HG02981 (cell line): ENCODE data around the gene SNX30.

Source experiments
- ATAC-seq: cut with Tn5 transposase; IDR thresholded peaks from one replicate; pipeline ENCODE4 v1.9.1; 2021; ENCODE audit warnings: mild to moderate bottlenecking, moderate library complexity; ENCODE audit not compliant: unreplicated experiment

Gene SNX30

DNA sequence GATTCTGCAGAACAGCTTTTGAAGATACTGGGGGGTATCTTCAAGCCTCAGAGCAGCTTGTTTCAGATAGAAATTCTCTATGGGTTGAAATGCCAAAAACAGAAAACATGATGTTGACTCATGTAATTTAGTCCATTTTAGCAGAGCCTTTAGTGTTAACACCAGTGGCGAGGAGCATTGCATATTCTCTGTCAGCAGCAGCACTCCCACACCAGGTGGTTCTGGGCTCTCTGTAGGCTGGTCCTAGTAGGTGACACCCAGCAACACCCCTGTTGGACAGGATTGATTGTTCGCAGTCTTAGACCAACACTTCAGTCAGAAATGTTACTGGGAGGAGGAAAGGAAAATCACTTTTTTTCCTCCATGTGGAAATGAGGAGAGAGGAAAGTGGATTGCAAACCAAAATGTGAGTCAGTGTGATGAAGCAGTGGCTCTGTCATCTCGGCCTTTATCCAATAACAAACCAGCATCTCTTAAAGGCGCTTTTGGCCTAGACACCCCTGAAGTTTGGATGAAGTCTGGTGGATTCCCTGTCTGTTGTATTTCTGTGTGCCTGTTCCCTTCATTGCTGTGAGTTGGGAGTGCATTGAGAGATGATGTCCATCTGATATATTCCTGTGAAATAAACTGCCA is 123.3 kb downstream of the SNX30 start:
- ATAC-seq, result no peak

DNA sequence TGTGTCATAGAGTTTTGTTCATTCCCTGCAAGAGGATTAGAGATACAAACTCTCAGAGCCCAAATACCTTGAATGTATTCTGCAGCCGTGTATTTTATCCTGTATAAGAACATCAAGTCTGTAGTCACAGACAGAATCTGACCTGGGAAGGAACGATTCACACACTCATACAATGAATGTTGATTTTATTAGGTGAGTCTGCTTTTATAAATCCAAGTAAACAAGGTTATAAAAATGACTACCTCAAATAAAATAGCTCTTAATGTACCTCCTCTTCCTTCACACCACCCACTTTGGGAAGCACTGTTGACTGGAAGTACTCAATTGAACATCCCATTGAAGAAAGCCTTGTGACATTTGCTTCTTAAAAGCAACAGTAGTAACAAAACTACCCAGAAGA is 128.2 kb downstream of the SNX30 start:
- no peak for ATAC-seq

DNA sequence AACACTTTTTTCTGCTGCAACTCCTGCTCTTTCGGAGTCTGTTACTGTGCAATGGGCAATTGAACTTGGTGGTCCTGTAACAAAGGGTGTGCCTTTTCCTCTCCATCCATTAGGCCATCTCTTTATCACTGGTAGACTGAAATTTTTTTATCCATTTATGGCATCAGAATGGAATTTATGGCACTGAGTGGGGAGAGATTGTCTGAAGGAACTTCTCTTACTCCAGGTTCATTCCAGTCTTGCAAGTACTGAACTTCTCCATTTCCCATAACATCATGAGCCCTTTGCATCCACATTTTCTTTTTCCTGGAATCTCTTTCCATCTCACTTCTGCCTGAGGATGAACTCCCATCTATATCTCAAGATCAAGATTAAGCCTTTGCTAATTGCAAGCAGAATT is 130.1 kb downstream of the SNX30 start:
- ATAC-seq, result no peak

DNA sequence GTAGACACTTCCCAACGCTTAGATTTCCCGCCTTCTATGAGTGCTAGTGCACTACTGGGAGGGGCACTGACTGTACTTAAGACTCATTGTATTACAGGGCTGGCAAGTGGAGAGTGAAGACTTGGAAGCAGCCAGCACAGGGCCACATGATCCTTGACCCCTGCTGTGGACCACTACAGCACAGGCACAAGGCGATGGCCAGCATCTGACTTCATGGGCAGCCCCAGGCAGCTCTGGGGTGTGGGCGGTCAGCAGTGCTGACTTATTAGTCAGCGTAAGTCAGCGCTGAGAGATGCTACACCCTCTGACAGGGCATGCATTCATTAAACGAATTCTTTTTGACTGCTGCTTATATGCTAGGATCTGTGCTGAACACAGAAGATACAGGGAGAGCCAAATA is 130.8 kb downstream of the SNX30 start:
- no peak for ATAC-seq

DNA sequence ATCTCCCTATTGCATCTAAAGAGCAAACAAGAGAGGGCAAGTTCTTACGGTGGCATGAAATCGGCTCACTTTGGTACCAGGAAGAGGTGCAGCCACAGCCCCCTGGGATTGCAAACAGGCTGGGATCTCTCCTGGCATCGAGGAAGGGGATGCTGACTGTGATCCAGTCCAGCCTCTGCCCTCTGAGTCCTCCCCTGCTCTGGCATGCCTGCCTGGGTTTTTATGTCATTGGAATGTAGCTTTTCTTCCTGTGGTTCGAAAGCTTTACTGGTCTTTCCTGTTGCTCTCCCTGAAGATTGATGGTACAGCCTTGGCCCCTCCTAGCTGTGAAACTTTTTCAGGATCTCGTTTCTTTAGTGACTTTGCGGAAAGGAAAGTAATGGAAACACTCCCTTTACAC is 133.5 kb downstream of the SNX30 start:
- ATAC-seq, result no peak

DNA sequence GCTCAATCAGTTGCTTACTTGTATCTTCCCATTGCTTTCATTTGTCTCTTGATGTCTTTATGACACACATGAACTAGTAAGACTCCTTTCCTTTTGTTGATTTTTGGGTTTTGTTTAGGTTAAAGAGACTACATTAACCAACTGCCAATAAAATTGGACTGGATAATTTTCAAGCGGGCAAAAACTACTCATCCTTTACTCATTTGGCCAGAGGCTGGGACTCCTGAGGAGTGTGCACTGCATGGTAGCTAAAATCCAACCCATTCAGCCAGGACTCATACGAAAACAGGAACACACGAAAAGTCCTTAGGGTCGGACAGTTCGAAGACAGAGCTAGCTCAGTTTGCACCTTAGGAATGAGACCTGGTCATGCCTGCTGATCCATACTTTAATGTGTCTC is 134.2 kb downstream of the SNX30 start:
- ATAC-seq, result no peak

DNA sequence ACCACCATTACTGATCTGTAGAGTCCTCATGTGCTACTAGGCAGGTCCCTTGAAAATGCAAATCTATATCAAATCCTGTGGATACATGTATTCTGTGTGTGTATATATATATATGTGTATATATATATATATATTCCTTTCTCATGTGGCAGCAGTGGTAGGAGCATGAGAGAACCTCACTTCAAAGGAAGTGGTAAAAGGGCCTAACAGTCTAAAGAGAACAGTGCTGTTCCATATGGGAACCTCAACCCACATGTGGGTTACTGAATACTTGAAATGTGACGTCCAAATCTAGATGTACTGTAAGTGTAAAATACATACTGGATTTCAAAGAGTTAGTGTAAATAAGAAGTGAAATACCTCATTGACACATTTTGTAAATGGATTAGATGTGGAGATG is 134.8 kb downstream of the SNX30 start:
- no peak for ATAC-seq

DNA sequence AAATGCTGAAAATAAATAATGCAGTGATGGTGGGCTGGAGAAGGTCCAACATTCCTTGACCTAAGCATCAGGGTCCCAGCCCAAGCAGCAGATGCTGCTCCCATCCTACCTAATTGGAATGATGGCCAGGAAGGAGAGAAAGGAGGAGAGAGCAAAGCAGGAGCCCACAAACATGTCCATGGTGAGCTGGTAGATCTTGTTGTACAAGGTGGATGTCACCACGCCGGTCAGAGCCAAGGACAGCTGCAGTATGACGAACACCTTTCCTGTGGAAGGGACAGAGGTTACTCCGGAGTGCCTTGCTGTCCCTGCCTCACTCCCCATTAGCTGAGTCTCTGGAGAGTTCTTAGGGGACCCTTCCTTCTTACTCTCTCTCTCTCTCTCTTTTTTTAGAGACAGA is 135.8 kb downstream of the SNX30 start:
- no peak for ATAC-seq

DNA sequence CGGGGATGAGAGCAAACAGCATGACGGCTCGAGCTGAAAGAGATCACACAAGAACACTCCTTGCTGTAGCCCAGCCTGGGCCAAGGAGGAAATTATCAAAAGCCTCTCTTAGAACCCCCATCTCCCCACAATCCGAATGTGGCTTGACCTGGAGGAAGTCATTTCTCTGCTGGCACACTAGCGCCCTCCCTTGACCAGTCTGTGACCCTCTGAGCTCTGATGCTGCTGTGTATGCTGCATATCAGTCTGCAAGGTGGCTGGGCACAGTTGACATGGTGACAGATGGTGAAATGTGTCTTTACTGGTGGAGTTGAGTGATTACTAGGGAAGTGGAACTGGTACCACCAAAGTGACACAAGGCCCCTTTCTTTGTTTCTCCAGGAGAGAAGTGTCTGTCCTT is 136.8 kb downstream of the SNX30 start:
- no peak for ATAC-seq

DNA sequence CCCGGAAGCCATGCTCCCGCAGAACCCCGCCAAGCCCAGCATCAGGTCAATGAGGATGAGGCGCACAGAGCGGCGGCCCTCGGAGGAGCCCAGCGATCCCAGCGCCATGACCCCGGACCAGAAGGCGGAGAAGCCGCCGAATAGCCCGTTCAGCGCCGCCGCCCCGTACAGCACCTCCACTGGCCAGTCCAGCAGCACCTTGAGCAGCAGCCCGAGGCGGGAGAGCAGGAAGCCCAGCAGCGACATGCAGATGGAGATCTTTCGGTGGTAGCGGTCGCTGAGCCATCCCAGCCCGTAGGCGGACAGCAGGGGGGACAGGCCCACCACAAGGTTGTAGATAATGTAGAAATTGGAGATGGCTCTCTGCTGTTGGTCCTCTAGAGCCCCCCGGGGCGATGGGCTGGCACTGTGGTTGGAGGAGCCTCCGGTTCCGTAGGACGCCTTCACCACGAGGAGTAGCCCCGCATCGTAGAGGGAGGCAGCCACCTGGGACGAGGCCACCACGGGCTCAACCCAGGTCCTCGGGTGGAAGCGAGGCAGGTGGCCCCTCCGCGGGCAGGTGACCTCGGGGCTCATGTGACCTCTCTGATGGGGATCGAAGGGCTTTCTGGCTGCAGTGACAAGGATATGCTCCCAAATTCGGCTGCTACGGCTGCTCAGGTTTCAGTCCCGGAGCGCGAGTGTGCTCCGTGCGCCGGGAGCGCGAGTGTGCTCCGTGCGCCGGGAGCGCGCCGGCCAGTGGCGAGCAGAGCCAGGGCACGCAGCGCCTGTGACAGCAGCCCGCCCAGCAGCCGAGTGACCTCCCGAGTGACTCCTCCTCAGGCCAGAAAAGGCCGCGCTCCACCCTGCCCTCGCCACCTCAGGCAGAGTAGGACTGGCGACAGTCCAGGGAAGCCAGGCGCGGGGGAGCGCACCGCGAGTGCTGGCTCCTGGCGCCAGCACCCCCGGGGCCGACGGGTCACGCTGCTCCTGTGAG is 139.8 kb downstream of the SNX30 start, which contains the start of gene SLC46A2:
TSS of gene SLC46A2 (minus strand) at position 771 of the 976 bp plus-strand sequence. CDS start at position 576, 195 bp downstream.
- no peak for ATAC-seq

DNA sequence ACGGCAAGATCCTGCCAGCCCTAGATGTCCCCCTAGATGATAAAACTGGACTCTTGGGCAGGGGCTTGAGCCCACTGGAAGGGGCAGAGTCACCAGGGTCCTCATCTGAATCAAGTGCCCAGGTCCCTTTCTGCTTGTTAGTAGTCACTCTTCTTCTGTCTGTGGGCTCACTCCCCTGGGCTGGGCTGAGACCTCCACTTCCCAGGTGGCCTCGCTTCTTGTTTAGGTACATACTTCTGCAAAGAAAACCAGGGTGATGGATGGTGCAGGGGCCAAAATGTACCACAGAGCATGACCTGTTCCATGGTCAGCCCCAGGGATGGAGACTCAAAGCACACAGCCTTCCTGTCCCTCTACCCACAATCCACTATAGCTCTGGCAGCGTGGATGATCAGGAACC is 141.0 kb downstream of the SNX30 start:
- ATAC-seq, result no peak

DNA sequence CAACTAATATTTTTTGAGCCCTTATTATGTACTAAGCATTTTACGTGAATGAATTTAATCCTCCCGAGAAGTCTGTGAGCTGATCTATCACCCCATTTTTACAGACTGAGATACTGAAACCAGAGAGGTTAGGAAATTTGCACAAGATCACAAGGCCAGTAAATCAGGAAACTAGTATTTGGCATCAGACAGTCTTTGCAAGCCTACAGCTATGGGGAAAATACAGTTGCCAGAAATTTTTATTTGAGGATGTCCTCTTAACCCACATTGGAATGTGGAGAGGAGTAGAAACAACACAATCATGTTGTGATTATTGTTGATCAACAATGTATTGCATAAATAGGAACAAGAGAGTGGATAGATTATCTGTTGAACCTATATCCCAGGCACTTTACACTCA is 142.4 kb downstream of the SNX30 start:
- ATAC-seq, result no peak

DNA sequence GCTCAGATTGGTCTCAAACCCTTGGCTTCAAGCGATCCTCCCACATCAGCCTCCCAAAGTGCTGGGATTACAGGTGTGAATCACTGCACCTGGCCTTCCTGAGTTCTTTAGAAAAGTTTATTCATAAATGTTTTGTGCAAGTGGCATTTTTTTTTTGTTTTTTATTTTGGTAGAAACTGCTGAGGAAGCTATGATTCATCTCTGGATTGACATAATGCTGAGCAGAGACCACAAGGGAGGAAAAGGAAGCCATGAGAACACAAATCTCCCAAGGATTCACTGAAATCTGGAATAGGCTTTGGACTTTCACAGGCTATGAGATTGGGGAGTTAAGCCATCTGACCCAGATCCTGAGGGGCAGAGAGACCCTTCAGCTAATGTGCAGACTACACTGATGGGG is 143.5 kb downstream of the SNX30 start:
- ATAC-seq, result no peak

DNA sequence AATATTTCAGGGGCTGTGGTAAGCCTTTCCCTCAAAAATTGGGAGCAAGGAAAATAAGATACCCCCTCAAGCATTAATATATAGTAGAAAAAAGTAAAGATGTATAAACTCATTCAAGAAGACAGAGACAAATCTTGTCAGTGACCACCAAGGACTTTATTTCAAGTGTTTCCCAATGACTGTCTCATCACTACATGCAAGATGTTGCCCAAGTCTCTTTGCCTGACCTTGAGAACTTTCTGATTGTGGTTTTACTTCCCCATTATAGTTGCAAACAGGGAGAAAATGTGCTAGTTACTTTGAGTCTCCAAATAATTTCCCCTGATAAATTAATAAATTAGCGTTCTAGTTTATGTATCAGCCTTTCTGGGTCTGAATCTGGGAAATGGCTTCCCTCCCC is 144.1 kb downstream of the SNX30 start:
- ATAC-seq, result no peak

DNA sequence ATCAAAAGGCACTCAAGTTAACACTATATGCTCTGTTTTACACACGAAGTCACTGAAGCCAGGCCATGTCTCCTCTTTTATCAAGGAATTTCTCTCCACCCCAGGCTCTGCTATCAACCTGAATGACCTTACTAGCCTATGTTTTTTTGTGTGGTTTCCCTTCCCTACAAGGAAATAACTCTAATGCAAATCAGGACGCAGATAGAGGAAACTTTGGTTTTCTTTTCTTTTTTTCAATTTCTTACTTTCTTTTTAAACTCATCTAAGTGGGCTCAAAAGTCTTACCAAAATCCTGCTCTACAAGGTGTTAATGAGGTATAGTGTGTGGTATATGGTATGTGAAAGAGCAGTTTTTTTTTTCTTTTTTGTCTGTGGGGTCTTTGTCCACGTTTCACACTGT is 145.6 kb downstream of the SNX30 start:
- no peak for ATAC-seq

DNA sequence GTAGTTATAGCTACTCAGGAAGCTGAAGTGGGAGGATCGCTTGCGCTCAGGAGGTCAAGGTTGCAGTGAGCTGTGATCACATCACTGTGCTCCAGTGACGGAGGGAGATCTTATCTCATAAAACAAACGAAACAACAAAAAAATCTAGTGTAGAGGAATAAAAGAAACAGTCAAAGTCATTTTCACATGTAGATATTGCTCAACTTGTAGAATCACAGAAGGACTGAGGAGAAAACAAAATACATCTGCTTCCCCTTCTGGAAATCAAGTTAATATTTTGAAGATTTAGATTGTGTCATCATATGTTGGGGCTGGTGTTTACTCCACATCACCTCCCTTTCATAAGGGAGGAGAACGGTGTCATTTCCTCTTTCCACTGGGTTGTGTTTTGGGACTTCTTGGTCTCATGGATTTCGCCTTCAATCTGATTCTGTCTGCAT is 148.3 kb downstream of the SNX30 start:
- ATAC-seq, result no peak

DNA sequence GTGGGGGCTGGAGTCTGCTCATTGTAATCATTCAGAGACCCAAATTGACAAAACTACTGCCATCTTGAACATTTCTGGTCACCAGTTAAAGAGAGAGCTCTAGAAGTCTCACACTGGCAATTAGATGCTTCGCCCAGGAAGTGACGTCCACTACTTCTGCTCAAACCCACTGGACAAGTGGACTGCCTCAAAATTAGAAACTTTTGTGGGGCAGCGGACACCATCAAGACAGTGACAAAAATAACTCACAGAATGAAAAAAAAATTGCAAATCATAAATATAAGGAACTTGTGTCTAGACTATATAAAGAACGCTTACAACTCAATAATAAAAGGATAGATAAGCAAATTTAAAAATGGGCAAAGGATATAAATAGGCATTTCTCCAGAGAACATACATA is 149.9 kb downstream of the SNX30 start:
- ATAC-seq, result no peak

DNA sequence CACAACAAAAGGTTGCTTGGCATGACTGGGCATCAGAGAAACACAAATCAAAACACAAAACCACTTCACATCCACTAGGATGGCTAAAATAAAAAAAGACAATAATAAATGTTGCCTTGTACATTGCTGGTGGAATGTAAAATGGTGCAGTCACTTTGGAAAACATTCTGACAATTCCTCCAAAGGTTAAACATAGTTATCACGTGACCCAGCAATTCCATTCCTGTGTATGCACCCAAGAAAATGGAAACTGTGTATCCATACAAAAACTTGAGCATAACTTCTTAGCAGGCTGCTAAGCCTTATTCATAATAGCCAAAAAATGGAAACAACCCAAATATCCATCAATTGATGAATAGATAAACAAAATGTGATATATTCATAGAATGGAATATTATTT is 150.3 kb downstream of the SNX30 start:
- ATAC-seq, result no peak

DNA sequence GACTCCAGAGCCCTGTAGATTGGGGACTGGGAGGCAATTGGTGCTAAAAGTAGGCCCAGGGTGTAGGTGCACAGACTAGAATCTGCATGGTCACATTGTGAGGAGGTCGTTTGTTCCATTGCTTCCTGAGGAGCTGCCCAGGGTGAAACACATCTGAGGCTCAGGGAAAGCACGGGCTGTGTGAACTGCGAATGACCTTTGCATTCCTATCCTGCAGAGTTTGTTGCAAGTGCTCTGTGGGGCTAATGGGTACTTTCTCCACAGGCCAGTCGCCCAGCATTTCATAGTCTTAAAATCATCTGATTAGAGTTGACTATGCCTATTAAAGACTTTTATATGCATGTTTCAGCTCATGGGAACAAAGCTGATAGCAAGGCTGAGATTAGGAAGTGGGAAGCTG is 154.5 kb downstream of the SNX30 start:
- ATAC-seq, result no peak

DNA sequence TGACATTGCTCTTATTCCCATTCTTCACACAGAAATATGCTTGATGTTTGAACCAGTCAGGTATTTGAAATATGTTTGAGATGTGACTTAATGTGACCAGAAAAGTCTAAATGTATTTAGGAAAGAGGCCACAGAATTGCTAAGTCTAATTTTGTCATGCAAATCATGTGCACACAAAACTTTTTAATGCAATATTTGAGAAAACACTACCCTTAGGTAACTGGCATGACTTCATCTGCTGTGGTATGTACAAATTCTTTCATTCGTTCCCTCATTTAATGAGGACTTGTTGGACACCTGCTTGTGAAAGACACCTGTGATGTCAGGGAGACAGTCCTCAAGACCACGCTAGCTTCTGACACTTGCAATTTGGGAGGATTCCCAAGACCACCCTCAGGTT is 161.2 kb downstream of the SNX30 start:
- no peak for ATAC-seq

DNA sequence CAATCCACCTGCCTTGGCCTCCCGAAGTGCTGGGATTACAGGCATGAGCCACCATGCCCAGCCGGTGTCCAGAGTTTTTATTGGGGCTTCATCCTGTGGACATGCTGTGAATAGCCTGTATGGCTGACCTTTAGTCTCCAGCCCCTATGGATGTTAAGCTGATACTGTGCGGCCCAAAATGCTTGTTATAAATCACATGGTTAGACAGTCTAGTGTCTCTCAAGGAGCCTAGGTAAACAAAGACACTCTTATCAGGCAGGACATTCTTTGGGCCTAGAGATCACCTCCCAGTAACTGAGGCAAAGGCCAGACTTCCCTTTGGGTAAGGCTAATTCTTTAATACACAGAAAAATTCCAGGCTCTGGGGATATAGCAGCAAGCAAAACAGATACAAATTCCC is 162.1 kb downstream of the SNX30 start:
- ATAC-seq, result no peak

DNA sequence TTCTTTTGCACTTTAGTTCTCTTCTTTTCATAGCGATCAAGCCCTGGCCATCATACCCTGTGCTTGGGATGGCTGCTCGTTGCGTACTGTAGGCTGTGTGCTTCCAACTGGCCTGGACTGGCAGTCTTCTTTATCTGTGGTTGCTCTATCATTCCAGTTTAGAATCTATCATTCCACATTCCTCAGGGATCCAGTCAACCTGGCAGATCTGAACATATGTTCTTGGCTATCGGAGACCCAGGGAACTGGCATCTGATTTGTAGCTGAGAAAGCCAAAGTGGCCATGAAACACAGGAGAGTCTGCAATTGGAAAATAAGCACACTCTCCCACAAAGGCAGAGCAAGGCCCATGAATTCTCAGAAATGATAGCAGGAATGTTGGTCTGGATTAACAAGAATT is 162.8 kb downstream of the SNX30 start:
- no peak for ATAC-seq
